Stimulated activated CD4-positive, alpha-beta T cell treated with anti-CD3 and anti-CD28 coated beads, Interleukin-2, amount 100 ng/mL, for 4 hours (primary cell): Measurements from ENCODE around the gene ADAMTS7.
"Not testable (repeated sequence)": the region's sequence is repeated elsewhere in the genome, so short reads cannot be mapped to it uniquely, and the experiment has no call there.

Experiments used
- DNase-seq: peaks from one replicate; pipeline ENCODE4 v3.0.0-alpha.2; 2020; ENCODE audit warnings: low read depth

Gene ADAMTS7

GRCh38 chr15:78764340-78765153, 46.7 kb downstream of the ADAMTS7 start:
- DNase-seq, result not testable (repeated sequence)

- no peak for DNase-seq
These were observed 47.4 kb downstream of the ADAMTS7 start for GRCh38 chr15:78763796-78764241.

GRCh38 chr15:78762985-78763795, 48.1 kb downstream of the ADAMTS7 start:
- no peak for DNase-seq

GRCh38 chr15:78762386-78762961, 48.8 kb downstream of the ADAMTS7 start:
- DNase-seq, result not testable (repeated sequence)

- no peak for DNase-seq
These were observed 49.3 kb downstream of the ADAMTS7 start for GRCh38 chr15:78761891-78762385.

- peak; percentile 57 for DNase-seq
These were observed 49.8 kb downstream of the ADAMTS7 start for GRCh38 chr15:78761475-78761874.

- no peak for DNase-seq
These were observed 50.2 kb downstream of the ADAMTS7 start for GRCh38 chr15:78761020-78761419.

GRCh38 chr15:78760091-78760882, 51.0 kb downstream of the ADAMTS7 start:
- not testable (repeated sequence) for DNase-seq

- DNase-seq, result not testable (repeated sequence)
These were observed 51.8 kb downstream of the ADAMTS7 start for GRCh38 chr15:78759361-78759998.

- not testable (repeated sequence) for DNase-seq
These were observed 52.6 kb downstream of the ADAMTS7 start for GRCh38 chr15:78758486-78759200.

- not testable (repeated sequence) for DNase-seq
These were observed 53.2 kb downstream of the ADAMTS7 start for GRCh38 chr15:78758084-78758483.

- DNase-seq, result no peak
These were observed 53.7 kb downstream of the ADAMTS7 start for GRCh38 chr15:78757636-78757905.

- DNase-seq, result not testable (repeated sequence)
These were observed 54.3 kb downstream of the ADAMTS7 start for GRCh38 chr15:78756781-78757635.

- DNase-seq, result not testable (repeated sequence)
These were observed 55.2 kb downstream of the ADAMTS7 start for GRCh38 chr15:78755900-78756591.

GRCh38 chr15:78754637-78755280, 56.5 kb downstream of the ADAMTS7 start:
- DNase-seq, result not testable (repeated sequence)

- not testable (repeated sequence) for DNase-seq
These were observed 57.3 kb downstream of the ADAMTS7 start for GRCh38 chr15:78753751-78754535.

GRCh38 chr15:78753359-78753659, 58.0 kb downstream of the ADAMTS7 start:
- not testable (repeated sequence) for DNase-seq
